KBM-7 (cell line): Measurements from ENCODE around the gene CLDN1.

ENCODE experiments used
- DNase-seq: peaks from one replicate; pipeline ENCODE4 v3.0.0-alpha.2; 2015
- in situ Hi-C: fragments of 300-500 bp; cut with MboI; formaldehyde crosslinking; loops from 2 replicates; pipeline ENCODE4 v1.14.3; 2020; ENCODE audit warnings: low sequenced_read_pairs, low pct_unique_long_range_greater_than_20kb, mixed read lengths

CLDN1 gene

GRCh38 chr3:190260301-190260700 is 61.9 kb downstream of the CLDN1 start:
- in situ Hi-C loops = no loop called here
- DNase-seq = no peak

GRCh38 chr3:190258634-190259033 is 63.6 kb downstream of the CLDN1 start:
- DNase-seq = no peak
- in situ Hi-C loops = no loop called here
